Smooth muscle cell (in vitro differentiated cells): ENCODE measurements around the gene TIPIN. TPM values are rescaled to one million over a fixed set of nuclear protein-coding genes. Genes with fewer than 3 reads are reported as not detected.

ENCODE experiments used
- DNase-seq: peaks from one replicate; lab custom pipeline; 2025; ENCODE audit not compliant: unreplicated experiment; lab: John Stamatoyannopoulos, UW
- H2AFZ ChIP-seq: fragments of 200-600 bp; sonication (generic); 2 replicates; pipeline ENCODE4 v1.6.0; 2016; ENCODE audit warnings: antibody characterized with exemption, low read depth, mild to moderate bottlenecking
- H3F3A ChIP-seq: fragments of 200-600 bp; sonication (generic); 2 replicates; pipeline ENCODE4 v1.6.0; 2017; ENCODE audit warnings: antibody characterized with exemption, low read depth
- H3K27ac ChIP-seq: fragments of 200-600 bp; sonication (generic); 2 replicates; pipeline ENCODE4 v1.5.1; 2016; ENCODE audit warnings: low read depth, mild to moderate bottlenecking
- H3K27me3 ChIP-seq: fragments of 200-600 bp; sonication (generic); 2 replicates; pipeline ENCODE4 v1.6.1; 2016; ENCODE audit warnings: low read depth, mild to moderate bottlenecking
- H3K36me3 ChIP-seq: fragments of 200-600 bp; sonication (generic); 2 replicates; pipeline ENCODE4 v1.5.1; 2016; ENCODE audit warnings: low read depth
- H3K4me1 ChIP-seq: fragments of 200-600 bp; sonication (generic); 2 replicates; pipeline ENCODE4 v1.5.1; 2016; ENCODE audit warnings: low read depth
- H3K4me2 ChIP-seq: fragments of 200-600 bp; sonication (generic); 2 replicates; pipeline ENCODE4 v1.6.0; 2016; ENCODE audit warnings: mild to moderate bottlenecking
- H3K4me3 ChIP-seq: fragments of 200-600 bp; sonication (generic); 2 replicates; pipeline ENCODE4 v1.5.1; 2016; ENCODE audit warnings: mild to moderate bottlenecking
- H3K79me2 ChIP-seq: fragments of 200-600 bp; sonication (generic); 2 replicates; pipeline ENCODE4 v1.6.0; 2016; ENCODE audit warnings: low read depth, mild to moderate bottlenecking
- H3K9ac ChIP-seq: fragments of 200-600 bp; sonication (generic); 2 replicates; pipeline ENCODE4 v1.6.0; 2016; ENCODE audit warnings: low read depth
- H3K9me3 ChIP-seq: fragments of 200-600 bp; sonication (generic); replicated peaks from 2 replicates; pipeline ENCODE4 v1.5.1; 2016; ENCODE audit warnings: low read depth
- H4K20me1 ChIP-seq: fragments of 200-600 bp; sonication (generic); 2 replicates; pipeline ENCODE4 v1.6.0; 2016; ENCODE audit warnings: low read depth
- WGBS: methylation state at CpG from one replicate; pipeline ENCODE4 v1.1.7; 2016; ENCODE audit warnings: low lambda C conversion rate; 5-methylcytosine and 5-hydroxymethylcytosine counted together
- polyA plus RNA-seq: library from polyadenylated mRNA; unstranded; fragments of >200 nt; fragmentation: Nextera tagmentation; extraction: Ambion mirVana; gene quantifications from 2 replicates; pipeline ENCODE4 v1.2.1, GENCODE V29; 2016
- total RNA-seq: library from RNA; depleted of rRNA; stranded (reverse); fragments of >200 nt; gene quantifications from 2 replicates; pipeline ENCODE4 v1.2.3, GENCODE V29; 2014
- TF ChIP-seq, protein P1 (sequence below): fragments of 200-600 bp; sonication (generic); IDR thresholded peaks from 2 replicates; pipeline ENCODE4 v1.5.1; 2017; ENCODE audit warnings: borderline replicate concordance, mild to moderate bottlenecking, antibody characterized with exemption; ENCODE audit not compliant: insufficient read depth, poor library complexity, severe bottlenecking

Gene TIPIN
- total and polyA plus RNA-seq, 2 experiments from 2014 or later, result 9.8 to 9.9 TPM

DNA sequence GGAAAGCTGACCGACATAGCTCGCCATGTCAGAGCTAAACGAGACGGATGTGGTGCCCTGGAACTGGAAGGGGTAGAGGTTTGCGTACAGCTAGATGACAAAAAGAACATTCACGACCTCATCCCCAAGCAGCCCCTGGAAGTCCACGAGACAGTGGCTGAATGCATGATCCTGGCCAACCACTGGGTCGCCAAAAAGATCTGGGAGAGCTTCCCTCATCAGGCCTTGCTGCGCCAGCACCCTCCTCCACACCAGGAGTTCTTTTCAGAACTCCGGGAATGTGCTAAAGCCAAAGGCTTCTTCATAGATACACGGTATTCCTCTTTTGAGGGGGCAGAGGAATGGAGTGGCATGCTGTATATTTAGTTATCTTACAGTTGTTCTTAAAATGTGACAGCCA, 30.4 kb downstream of the TIPIN start:
- Histone ChIP-seq H3F3A (no peaks in the 10 kb centered on the region), H3K4me1 (no peaks in the 10 kb centered on the region), H3K4me2 (no peak overlapping the region), H3K27ac (no peak overlapping the region), H3K79me2 (no peaks in the 10 kb centered on the region), H3K4me3 (no peak overlapping the region), H3K9ac (no peak overlapping the region), H3K36me3 (peaks cover 26% of the 10 kb centered on the region), H4K20me1 (no peaks in the 10 kb centered on the region), H3K27me3 (no peaks in the 10 kb centered on the region), H2AFZ (no peak overlapping the region), H3K9me3 (no peaks in the 10 kb centered on the region)
- TF ChIP-seq, protein P1, sequence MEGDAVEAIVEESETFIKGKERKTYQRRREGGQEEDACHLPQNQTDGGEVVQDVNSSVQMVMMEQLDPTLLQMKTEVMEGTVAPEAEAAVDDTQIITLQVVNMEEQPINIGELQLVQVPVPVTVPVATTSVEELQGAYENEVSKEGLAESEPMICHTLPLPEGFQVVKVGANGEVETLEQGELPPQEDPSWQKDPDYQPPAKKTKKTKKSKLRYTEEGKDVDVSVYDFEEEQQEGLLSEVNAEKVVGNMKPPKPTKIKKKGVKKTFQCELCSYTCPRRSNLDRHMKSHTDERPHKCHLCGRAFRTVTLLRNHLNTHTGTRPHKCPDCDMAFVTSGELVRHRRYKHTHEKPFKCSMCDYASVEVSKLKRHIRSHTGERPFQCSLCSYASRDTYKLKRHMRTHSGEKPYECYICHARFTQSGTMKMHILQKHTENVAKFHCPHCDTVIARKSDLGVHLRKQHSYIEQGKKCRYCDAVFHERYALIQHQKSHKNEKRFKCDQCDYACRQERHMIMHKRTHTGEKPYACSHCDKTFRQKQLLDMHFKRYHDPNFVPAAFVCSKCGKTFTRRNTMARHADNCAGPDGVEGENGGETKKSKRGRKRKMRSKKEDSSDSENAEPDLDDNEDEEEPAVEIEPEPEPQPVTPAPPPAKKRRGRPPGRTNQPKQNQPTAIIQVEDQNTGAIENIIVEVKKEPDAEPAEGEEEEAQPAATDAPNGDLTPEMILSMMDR, result no peak
- no peak for DNase-seq
- 97% methylated on average over 11 of the region's 11 CpGs for WGBS

- Histone ChIP-seq H3K27me3 (no peaks in the 10 kb centered on the region), H3K79me2 (no peaks in the 10 kb centered on the region), H3K4me2 (no peak overlapping the region), H3K9me3 (no peaks in the 10 kb centered on the region), H3F3A (no peaks in the 10 kb centered on the region), H4K20me1 (no peaks in the 10 kb centered on the region), H3K36me3 (peaks cover 18% of the 10 kb centered on the region), H2AFZ (no peak overlapping the region), H3K4me3 (no peak overlapping the region), H3K4me1 (no peaks in the 10 kb centered on the region), H3K9ac (no peak overlapping the region), H3K27ac (no peak overlapping the region)
- DNase-seq, result no peak
- TF ChIP-seq, protein P1, result no peak
- 82% methylated on average over 12 of the region's 12 CpGs for WGBS
These were observed 33.1 kb downstream of the TIPIN start for GRCh38 chr15:66323312-66323928.

DNA sequence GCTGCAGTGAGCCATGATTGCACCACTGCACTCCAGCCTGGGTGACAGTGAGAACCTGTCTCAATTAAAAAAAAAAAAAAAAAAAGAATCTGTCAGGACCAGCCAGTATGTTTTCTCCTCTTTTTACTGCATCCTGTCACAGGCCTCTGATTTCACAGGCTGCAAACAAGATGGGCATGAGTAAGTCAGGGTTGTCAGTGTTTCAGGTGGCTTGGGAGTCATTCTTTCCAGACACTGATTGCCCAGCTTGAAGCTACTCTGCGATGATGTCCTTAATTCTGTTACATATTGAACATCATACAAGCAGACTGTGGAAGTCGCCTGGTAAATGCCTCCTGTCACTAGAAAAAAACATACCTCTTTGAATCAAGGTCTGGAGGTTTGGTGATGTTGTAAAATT, 44.3 kb downstream of the TIPIN start:
- no peaks in the 10 kb centered on the region for H3K9me3 ChIP-seq
- no peak overlapping the region for H3K9ac ChIP-seq
- H3K36me3 ChIP-seq, result peaks cover 5% of the 10 kb centered on the region
- no peak for DNase-seq
- no peaks in the 10 kb centered on the region for H3K79me2 ChIP-seq
- no peak overlapping the region for H3K4me2 ChIP-seq
- 97% methylated on average over 2 of the region's 2 CpGs for WGBS
- H3F3A ChIP-seq, result no peaks in the 10 kb centered on the region
- no peak overlapping the region for H2AFZ ChIP-seq
- TF ChIP-seq, protein P1, result no peak
- H3K27me3 ChIP-seq, result no peaks in the 10 kb centered on the region
- no peak overlapping the region for H3K27ac ChIP-seq
- no peaks in the 10 kb centered on the region for H4K20me1 ChIP-seq
- no peaks in the 10 kb centered on the region for H3K4me1 ChIP-seq
- H3K4me3 ChIP-seq, result no peak overlapping the region

- Histone ChIP-seq H3K4me2 (no peak overlapping the region), H2AFZ (no peak overlapping the region), H3K27ac (no peak overlapping the region), H3K79me2 (no peaks in the 10 kb centered on the region), H4K20me1 (no peaks in the 10 kb centered on the region), H3K27me3 (no peaks in the 10 kb centered on the region), H3K9me3 (no peaks in the 10 kb centered on the region), H3K4me3 (no peak overlapping the region), H3K36me3 (peaks cover 5% of the 10 kb centered on the region), H3K9ac (no peak overlapping the region), H3F3A (no peaks in the 10 kb centered on the region), H3K4me1 (no peaks in the 10 kb centered on the region)
- TF ChIP-seq, protein P1, result no peak
- no peak for DNase-seq
- WGBS, result 96% methylated on average over 2 of the region's 2 CpGs
These were observed 45.7 kb downstream of the TIPIN start for GRCh38 chr15:66310786-66311185.
